Astrocyte (in vitro differentiated cells and primary cell): Measurements from ENCODE around the gene SPINK8.

Experiments used
- CTCF ChIP-seq: IDR thresholded peaks from 2 replicates; pipeline ENCODE4 v1.5.1; 2011; ENCODE audit warnings: low read depth, mild to moderate bottlenecking, inconsistent platforms, low read length, moderate library complexity; ENCODE audit not compliant: insufficient read depth
- EZH2 ChIP-seq: IDR thresholded peaks from 2 replicates; pipeline ENCODE4 v1.6.1; 2012; ENCODE audit warnings: mild to moderate bottlenecking, low read length, inconsistent platforms; ENCODE audit not compliant: insufficient read depth

- TF ChIP-seq CTCF (no peak), EZH2 (no peak)
Measured at GRCh38 chr3:48305396-48305795, 28.1 kb downstream of the SPINK8 start.
